Naive B cell (primary cell): ENCODE results near the gene TARS3. TPM values are rescaled to one million over a fixed set of nuclear protein-coding genes. Genes with fewer than 3 reads are reported as not detected.
A peak's percentile ranks its signal among the peaks of the same experiment; 100 is the strongest.

Experiments used
- ATAC-seq, 2 donors: fragments of 150-1000 bp; cut with Tn5 transposase; 2 replicates each; pipeline ENCODE4 v1.10.0; 2021; ENCODE audit warnings: low read depth in 2 of 2, mild to moderate bottlenecking in 2 of 2, moderate library complexity in 2 of 2
- DNase-seq: peaks from one replicate; pipeline ENCODE4 v3.0.0; 2022
- H3K27ac Mint-ChIP-seq, 6 donors: one replicate each; pipeline ENCODE4 v1.8.0; 2020 to 2022; ENCODE audit warnings: mild to moderate bottlenecking in 6 of 6, mixed read lengths in 6 of 6, moderate library complexity in 5 of 6, inconsistent platforms in 2 of 6
- H3K27me3 Mint-ChIP-seq, 3 donors: one replicate each; pipeline ENCODE4 v1.8.0; 2021 to 2022; ENCODE audit warnings: mixed read lengths in 3 of 3, mild to moderate bottlenecking in 1 of 3
- H3K36me3 Mint-ChIP-seq, 2 donors: one replicate each; pipeline ENCODE4 v1.8.0; 2020 to 2022; ENCODE audit warnings: mixed read lengths in 2 of 2, inconsistent platforms in 1 of 2, mild to moderate bottlenecking in 1 of 2
- H3K4me1 Mint-ChIP-seq, 3 donors: one replicate each; pipeline ENCODE4 v1.8.0; 2020 to 2022; ENCODE audit warnings: mixed read lengths in 3 of 3, inconsistent platforms in 1 of 3, mild to moderate bottlenecking in 1 of 3, moderate library complexity in 1 of 3
- H3K4me3 Mint-ChIP-seq, 8 donors: one replicate each; pipeline ENCODE4 v1.8.0; 2020 to 2022; ENCODE audit warnings: mild to moderate bottlenecking in 8 of 8, mixed read lengths in 8 of 8, moderate library complexity in 8 of 8, inconsistent platforms in 2 of 8
- H3K9me3 Mint-ChIP-seq, 7 donors: one replicate each; pipeline ENCODE4 v1.8.0; 2020 to 2022; ENCODE audit warnings: mixed read lengths in 7 of 7, mild to moderate bottlenecking in 5 of 7, inconsistent platforms in 2 of 7, moderate library complexity in 1 of 7
- polyA plus RNA-seq, 6 donors: library from polyadenylated mRNA; unstranded; fragments of 300-500 nt; fragmentation: Illumina TruSeq; gene quantifications; one replicate each; pipeline ENCODE4 v1.2.3, GENCODE V29; 2021; ENCODE audit warnings: low read depth in 6 of 6

Gene TARS3
- polyA plus RNA-seq, 6 donors from 2014 or later: 6.4 to 27.9 (median 12.0) TPM

DNA sequence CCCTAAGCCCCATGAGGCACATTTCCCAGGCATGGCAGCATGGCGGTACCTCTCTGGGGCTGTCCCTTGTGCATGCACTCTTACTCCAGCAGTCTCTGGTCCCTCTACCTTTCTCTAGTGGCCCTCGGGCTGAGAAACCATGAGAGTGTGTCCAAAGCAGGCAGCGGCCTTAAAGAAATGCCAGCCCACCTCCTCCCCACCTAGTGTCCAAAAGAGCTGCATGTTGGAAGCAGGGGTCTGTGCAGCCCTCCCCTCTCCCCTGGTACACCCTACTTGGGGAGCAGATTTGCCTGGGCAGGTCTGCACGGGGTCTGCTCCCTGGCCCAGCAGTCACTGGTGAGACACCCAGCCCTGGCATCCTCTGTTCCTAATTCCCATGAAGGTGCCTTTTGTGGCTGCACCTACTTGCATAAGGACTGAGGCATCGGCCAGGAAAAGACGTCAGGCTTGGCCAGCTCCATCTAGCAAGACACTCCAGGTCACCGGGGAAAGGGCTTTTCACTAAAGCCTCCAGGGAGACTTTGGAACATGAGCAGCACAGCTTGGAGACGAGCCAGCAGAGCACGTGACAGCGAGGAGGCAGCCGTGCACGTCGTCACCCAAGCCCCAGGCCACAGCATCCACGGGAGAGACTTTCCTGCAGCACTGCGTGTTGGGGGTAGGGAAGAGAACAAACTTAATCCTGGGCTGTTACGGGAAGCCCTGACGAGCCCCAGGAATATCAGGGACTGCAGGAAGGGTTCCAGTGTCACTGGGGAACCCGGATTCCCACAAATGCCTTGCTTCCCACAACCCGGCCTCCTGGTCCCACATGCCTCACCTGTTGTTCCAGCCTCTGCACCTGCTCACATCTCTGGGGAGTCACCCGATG, 110.9 kb downstream of the TARS3 start:
- H3K27ac Mint-ChIP-seq: no peak overlapping the region
- H3K36me3 Mint-ChIP-seq: peaks cover 0 to 8% of the 10 kb centered on the region in 2 donors
- peak overlapping the region in 1 of 8 donors; percentile 50 for H3K4me3 Mint-ChIP-seq
- no peaks in the 10 kb centered on the region for H3K27me3 Mint-ChIP-seq
- DNase-seq (no peak), ATAC-seq (no peak)
- no peaks in the 10 kb centered on the region for H3K9me3 Mint-ChIP-seq
- H3K4me1 Mint-ChIP-seq: no peaks in the 10 kb centered on the region

DNA sequence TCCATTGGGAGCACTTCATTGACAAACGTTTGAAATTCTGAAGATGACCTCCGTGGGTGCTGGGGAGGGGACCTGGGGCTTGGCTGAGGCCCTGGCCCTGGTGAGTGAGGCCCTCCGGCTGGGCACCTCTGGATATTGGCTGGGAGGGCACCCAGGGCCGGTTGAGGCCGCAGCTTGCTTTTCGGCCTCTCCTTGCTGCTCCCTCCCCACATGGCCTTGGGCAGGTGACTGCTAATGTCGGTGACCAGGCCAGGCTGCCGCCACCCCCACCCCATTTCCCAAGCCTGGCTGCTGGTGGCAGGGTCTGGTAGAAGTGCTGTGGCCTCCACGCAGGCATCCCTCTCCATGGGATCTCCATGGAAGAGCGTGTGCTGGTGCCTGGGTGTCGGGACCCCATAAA, 111.6 kb downstream of the TARS3 start:
- Mint-ChIP-seq H3K27me3 (no peaks in the 10 kb centered on the region), H3K4me3 (no peak overlapping the region), H3K27ac (no peak overlapping the region), H3K4me1 (no peaks in the 10 kb centered on the region), H3K9me3 (no peaks in the 10 kb centered on the region), H3K36me3 (peaks cover 0 to 8% of the 10 kb centered on the region in 2 donors)
- DNase-seq (no peak), ATAC-seq (no peak)

DNA sequence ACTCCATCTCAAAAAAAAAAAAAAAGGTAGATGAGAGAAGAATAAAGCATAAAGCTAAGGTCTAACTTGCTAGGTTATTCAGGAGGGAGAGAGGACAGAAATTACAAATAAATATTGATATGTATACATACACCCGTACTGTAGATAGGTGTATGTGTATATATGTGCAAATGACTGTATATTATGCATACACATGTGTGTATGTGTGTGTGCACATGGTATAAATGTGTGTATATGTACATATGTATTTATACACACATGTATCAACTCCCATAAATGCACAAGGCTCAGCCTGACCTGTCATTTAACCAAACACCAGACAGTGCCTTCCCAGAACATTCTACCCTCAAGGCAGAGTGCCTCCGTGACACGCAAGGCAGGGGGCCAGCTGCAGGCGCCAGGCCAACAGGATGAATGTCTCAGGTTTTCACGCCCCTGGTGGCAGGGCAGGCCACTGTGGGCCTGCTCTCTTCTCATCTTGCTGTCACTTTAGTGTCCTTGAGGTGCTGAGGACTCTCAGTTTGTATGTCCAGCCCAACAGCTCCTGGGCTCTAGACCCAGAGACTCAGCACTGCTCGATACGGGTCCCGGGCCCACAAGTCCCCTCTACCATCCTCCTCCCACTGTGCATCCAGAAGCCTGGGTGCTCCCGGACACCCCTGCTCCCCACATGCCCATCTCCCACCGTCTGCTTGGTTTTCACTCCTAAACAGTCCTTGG, 112.5 kb downstream of the TARS3 start:
- DNase-seq (no peak), ATAC-seq (no peak)
- no peak overlapping the region for H3K27ac Mint-ChIP-seq
- peak overlapping the region in 1 of 8 donors; percentile 33 for H3K4me3 Mint-ChIP-seq
- no peaks in the 10 kb centered on the region for H3K27me3 Mint-ChIP-seq
- H3K9me3 Mint-ChIP-seq: no peaks in the 10 kb centered on the region
- H3K4me1 Mint-ChIP-seq: no peaks in the 10 kb centered on the region
- H3K36me3 Mint-ChIP-seq: peaks cover 0 to 1% of the 10 kb centered on the region in 2 donors

DNA sequence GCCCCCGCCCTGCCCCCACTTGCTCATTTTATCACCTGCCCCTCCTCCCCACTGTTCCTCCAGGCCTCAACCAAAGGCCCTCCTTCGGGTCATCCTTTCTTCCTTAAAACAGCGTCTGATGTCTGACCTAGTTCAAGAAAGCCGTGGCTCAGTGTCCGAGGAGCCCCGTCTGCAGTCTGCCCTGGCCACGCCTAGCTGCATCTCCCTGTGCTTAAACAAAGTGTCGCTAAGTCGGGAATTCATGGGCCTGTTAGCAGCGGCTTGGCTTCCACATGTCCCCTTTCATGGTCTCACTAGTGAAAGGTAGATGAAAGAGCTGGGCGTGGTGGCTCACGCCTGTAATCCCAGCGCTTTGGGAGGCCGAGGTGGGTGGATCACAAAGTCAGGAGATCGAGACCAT, 113.3 kb downstream of the TARS3 start:
- no peaks in the 10 kb centered on the region for H3K36me3 Mint-ChIP-seq
- H3K27ac Mint-ChIP-seq: no peak overlapping the region
- no peaks in the 10 kb centered on the region for H3K9me3 Mint-ChIP-seq
- DNase-seq (no peak), ATAC-seq (no peak)
- H3K27me3 Mint-ChIP-seq: no peaks in the 10 kb centered on the region
- H3K4me3 Mint-ChIP-seq: no peak overlapping the region
- H3K4me1 Mint-ChIP-seq: no peaks in the 10 kb centered on the region

DNA sequence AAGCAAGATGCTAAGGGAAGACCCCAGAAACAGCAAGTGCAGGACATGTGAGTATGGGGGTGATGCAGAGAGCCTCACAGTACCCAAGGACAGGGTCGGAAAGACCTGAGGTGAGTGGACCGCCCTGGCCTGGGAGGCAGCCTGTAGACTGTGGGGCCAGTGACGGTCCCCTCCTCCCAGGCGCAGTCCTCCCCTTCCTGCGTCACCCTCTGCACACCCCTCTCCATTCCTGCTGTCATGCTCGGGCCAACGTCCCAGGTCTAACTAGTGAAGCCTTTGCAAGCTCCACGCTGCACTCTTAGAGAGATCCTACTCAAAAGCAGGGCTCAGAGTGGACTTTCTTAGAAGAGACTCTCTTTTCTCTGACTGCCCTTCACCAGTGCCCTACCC, 113.7 kb downstream of the TARS3 start:
- no peak for DNase-seq
- no peak overlapping the region for H3K4me3 Mint-ChIP-seq
- no peaks in the 10 kb centered on the region for H3K9me3 Mint-ChIP-seq
- peaks cover 0 to 2% (median 0%) of the 10 kb centered on the region in 3 donors for H3K27me3 Mint-ChIP-seq
- ATAC-seq: no peak
- H3K36me3 Mint-ChIP-seq: no peaks in the 10 kb centered on the region
- no peaks in the 10 kb centered on the region for H3K4me1 Mint-ChIP-seq
- H3K27ac Mint-ChIP-seq: no peak overlapping the region

DNA sequence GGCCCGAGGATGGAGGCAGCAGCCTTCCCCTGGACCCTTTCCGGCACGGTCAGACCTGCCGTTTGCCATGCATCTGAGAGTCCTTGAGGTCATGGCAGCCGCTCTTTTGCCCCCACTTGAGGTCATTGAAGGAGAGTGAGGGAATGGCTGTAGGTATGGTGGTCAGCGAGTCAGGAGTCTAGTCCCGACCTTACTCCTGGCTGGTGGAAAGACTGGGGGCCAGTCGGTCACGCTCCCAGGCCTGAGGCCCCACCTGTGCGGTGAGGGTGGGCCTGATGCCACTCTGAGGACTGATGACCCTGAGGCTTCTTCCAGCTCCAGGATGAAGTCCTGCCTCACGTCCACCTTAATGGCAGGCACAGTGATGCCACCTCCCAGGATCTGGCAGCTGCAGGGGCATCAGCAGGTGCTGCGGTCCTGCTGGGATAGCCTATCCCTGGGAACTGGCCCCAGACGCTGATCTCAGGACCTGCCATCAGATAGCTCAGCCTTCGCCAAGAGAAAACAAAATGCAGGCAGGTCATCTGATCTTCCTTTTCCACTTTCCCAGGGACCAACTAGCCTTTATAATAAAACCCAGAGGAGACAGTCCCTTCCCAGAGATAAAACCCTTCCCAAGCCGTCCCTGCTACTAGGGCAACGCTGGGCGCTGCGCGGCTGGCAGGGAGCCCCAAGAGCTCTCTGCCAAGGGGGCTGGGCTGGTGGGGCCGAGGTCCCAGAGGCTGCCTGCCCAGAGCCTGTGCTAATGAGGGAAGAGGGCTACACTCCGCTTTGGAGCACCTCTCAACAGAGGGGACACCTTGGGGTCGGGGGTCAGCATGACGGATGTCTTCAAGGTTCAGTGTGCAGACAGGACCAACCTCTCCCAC, 114.3 kb downstream of the TARS3 start:
- Mint-ChIP-seq H3K27ac (no peak overlapping the region), H3K4me3 (no peak overlapping the region), H3K4me1 (no peaks in the 10 kb centered on the region), H3K36me3 (peaks cover 0 to 2% of the 10 kb centered on the region in 2 donors), H3K9me3 (peaks cover 0 to 3% (median 0%) of the 10 kb centered on the region in 7 donors), H3K27me3 (peaks cover 0 to 6% (median 2%) of the 10 kb centered on the region in 3 donors)
- no peak for DNase-seq
- ATAC-seq: no peak

DNA sequence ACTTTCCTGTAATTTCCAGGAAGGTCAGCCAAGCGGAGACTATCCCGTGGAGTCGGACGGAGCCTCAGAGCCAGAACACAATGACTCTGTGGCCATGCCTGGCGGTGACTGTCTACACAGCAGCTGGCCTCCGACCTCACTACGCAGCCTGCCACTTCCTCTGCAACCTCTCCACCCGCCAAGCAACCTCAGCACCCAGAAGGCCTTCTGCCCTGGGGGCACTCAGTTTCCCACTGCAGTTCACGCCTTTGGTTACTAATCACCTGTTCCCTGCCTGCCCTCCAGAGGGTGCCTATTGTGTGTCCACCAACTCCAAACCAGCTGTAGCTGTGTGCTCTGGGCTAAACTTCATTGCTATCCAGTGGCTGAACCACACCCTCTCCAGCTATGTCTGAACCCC, 116.1 kb downstream of the TARS3 start:
- Mint-ChIP-seq H3K27ac (no peak overlapping the region), H3K27me3 (peaks cover 8 to 18% (median 13%) of the 10 kb centered on the region in 3 donors), H3K9me3 (peaks cover 5 to 10% (median 7%) of the 10 kb centered on the region in 7 donors), H3K4me1 (no peaks in the 10 kb centered on the region), H3K4me3 (no peak overlapping the region), H3K36me3 (peaks cover 0 to 12% of the 10 kb centered on the region in 2 donors)
- ATAC-seq (no peak), DNase-seq (no peak)

DNA sequence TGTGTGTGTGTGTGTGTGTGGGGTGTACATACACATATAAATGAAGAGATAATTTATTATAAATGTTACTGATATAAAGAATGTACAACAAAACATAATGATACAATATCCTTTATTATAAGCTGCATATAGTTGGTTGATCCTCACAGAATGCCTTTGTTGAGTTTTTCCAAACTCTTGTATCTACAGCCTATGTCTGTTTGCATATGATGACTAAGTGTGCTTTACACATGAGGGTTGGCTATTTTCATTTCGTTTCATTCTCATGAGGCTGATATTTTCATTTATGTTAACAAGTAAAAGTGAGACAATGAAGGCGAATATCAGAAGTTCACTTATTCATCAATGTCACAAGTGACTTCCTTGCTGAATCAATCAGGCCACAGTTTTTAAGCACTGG, 117.2 kb downstream of the TARS3 start:
- DNase-seq: no peak
- H3K4me1 Mint-ChIP-seq: no peaks in the 10 kb centered on the region
- ATAC-seq: no peak
- no peak overlapping the region for H3K27ac Mint-ChIP-seq
- peaks cover 5 to 10% (median 7%) of the 10 kb centered on the region in 7 donors for H3K9me3 Mint-ChIP-seq
- peak overlapping the region in 1 of 8 donors; percentile 60 for H3K4me3 Mint-ChIP-seq
- H3K27me3 Mint-ChIP-seq: peaks cover 8 to 24% (median 13%) of the 10 kb centered on the region in 3 donors
- peaks cover 0 to 12% of the 10 kb centered on the region in 2 donors for H3K36me3 Mint-ChIP-seq

DNA sequence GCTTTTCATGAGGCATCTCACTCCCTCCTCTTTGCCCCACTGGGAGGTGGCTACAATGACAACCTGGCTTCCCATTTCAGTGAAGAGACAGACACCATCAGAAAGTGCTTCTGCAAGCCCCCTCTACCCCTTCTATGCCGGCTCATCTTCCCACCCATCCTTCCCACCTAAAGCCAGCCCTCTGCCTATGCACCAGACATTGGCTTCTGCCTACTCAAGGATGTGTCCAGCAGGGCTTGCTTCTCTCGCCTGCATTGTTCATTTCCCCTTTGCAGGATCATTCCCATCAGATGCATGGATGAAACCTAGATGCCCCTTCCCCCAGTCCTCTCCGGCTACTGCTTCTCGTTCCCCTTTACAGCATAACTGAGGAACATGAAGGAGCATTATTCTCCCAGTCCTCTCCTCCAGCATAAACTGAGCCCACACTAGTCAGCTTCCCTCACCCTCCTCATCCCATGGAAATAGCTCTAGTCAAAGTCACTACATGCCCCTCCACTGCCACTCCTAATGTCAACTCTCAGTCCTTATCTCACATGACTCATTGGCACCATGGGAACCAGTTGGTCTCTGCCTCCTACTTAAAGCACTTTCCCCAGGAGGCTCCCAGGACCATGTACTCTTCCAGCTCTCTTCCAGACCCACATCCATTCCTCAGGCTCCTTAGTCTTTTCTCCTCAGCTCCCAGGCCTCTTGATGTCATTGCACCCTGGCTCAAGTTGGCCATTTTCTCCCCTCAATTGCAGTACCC, 120.0 kb downstream of the TARS3 start:
- Mint-ChIP-seq H3K9me3 (peaks cover 5 to 14% (median 7%) of the 10 kb centered on the region in 7 donors), H3K4me3 (no peak overlapping the region), H3K27ac (peak overlapping the region in 1 of 6 donors; percentile 47), H3K36me3 (peaks cover 0 to 12% of the 10 kb centered on the region in 2 donors), H3K4me1 (no peaks in the 10 kb centered on the region), H3K27me3 (peaks cover 24 to 44% (median 33%) of the 10 kb centered on the region in 3 donors)
- ATAC-seq (no peak), DNase-seq (no peak)

Other genes starting within 250 kb of the TARS3 start
- gene PCSK6, start 234.8 kb downstream of the TARS3 start, polyA plus RNA-seq: 1 to 10 TPM in 1 of 6 donors, under 1 TPM in 4, not detected in 1; 0.78 to 1.4 (median 0.96) TPM
- gene TM2D3, start 72.1 kb downstream of the TARS3 start, polyA plus RNA-seq: 10 to 100 TPM; 32.5 to 90.4 (median 49.4) TPM
- gene OR4F6, start 79.0 kb upstream of the TARS3 start, polyA plus RNA-seq: not detected
- not detected for gene OR4F15, start 87.7 kb upstream of the TARS3 start, polyA plus RNA-seq